ENCODE measurements around the gene EPB41L4B. TPM values are rescaled to one million over a fixed set of nuclear protein-coding genes. Genes with fewer than 3 reads are reported as not detected.
"Not testable (repeated sequence)": the region's sequence is repeated elsewhere in the genome, so short reads cannot be mapped to it uniquely, and the experiment has no call there.

The EPB41L4B gene
- total RNA-seq, 1 donor from 2014 or later: 0.41 TPM

DNA sequence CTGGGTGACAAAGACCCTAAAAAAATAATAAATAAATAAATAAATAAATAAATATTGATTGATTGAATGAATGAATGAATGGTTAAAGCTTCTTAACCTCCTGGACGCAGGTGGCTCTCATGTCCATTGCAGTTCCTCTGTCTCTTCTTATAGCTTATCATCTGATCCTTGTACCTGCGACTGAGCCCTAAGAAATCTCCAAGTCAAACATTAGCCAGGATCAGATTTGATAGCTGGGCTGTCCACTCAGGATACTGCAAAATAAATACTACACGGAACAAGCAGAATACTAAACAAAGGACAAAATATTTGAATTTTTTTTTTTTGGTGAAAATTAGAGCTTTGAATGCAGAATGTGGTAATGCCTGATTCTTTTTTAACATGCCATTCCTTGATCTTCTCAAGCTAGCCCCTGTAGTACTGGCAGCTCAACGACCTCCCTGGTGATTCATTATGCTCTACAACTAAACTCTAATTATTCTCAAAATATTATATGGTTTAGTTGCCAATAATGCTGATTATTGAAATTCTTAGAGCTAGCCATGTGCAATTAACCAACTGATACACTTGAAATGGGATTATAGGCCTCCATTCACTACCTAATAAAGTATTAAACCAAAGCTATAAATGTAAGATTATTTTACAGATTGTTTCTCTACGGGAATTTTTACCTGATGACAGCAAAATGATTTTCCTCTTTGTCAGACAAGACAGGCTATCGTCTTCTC is 191.2 kb downstream of the EPB41L4B start:
- no peak overlapping the region for H3K4me3 Mint-ChIP-seq (ENCODE audit: unreplicated experiment)
- H3K4me1 Mint-ChIP-seq (ENCODE audit: unreplicated experiment): peaks cover 7% of the 10 kb centered on the region
- H3K27ac Mint-ChIP-seq (ENCODE audit: unreplicated experiment): no peak overlapping the region
- no peaks in the 10 kb centered on the region for H3K27me3 Mint-ChIP-seq (ENCODE audit: unreplicated experiment)
- no peak for DNase-seq (ENCODE audit: low spot score)
- TF ChIP-seq CTCF (IDR thresholded peaks at IDR 0.05; ENCODE audit: unreplicated experiment): no peak
- no peaks in the 10 kb centered on the region for H3K36me3 Mint-ChIP-seq (ENCODE audit: low read depth, unreplicated experiment)
- no peaks in the 10 kb centered on the region for H3K9me3 Mint-ChIP-seq (ENCODE audit: unreplicated experiment)

- H3K4me1 Mint-ChIP-seq (ENCODE audit: unreplicated experiment); H3K27me3 Mint-ChIP-seq (ENCODE audit: unreplicated experiment); DNase-seq (ENCODE audit: low spot score); H3K36me3 Mint-ChIP-seq (ENCODE audit: low read depth, unreplicated experiment); H3K27ac Mint-ChIP-seq (ENCODE audit: unreplicated experiment); H3K9me3 Mint-ChIP-seq (ENCODE audit: unreplicated experiment); H3K4me3 Mint-ChIP-seq (ENCODE audit: unreplicated experiment): not testable (repeated sequence)
These were observed 194.2 kb downstream of the EPB41L4B start for GRCh38 chr9:109126671-109127070.

- DNase-seq (ENCODE audit: low spot score): no peak
- Mint-ChIP-seq H3K4me3 (ENCODE audit: unreplicated experiment) (no peak overlapping the region), H3K27me3 (ENCODE audit: unreplicated experiment) (no peaks in the 10 kb centered on the region), H3K4me1 (ENCODE audit: unreplicated experiment) (peaks cover 14% of the 10 kb centered on the region), H3K9me3 (ENCODE audit: unreplicated experiment) (no peaks in the 10 kb centered on the region), H3K27ac (ENCODE audit: unreplicated experiment) (no peak overlapping the region), H3K36me3 (ENCODE audit: low read depth, unreplicated experiment) (no peaks in the 10 kb centered on the region)
- no peak for TF ChIP-seq CTCF (IDR thresholded peaks at IDR 0.05; ENCODE audit: unreplicated experiment)
These were observed 196.7 kb downstream of the EPB41L4B start for GRCh38 chr9:109124121-109124520.

DNA sequence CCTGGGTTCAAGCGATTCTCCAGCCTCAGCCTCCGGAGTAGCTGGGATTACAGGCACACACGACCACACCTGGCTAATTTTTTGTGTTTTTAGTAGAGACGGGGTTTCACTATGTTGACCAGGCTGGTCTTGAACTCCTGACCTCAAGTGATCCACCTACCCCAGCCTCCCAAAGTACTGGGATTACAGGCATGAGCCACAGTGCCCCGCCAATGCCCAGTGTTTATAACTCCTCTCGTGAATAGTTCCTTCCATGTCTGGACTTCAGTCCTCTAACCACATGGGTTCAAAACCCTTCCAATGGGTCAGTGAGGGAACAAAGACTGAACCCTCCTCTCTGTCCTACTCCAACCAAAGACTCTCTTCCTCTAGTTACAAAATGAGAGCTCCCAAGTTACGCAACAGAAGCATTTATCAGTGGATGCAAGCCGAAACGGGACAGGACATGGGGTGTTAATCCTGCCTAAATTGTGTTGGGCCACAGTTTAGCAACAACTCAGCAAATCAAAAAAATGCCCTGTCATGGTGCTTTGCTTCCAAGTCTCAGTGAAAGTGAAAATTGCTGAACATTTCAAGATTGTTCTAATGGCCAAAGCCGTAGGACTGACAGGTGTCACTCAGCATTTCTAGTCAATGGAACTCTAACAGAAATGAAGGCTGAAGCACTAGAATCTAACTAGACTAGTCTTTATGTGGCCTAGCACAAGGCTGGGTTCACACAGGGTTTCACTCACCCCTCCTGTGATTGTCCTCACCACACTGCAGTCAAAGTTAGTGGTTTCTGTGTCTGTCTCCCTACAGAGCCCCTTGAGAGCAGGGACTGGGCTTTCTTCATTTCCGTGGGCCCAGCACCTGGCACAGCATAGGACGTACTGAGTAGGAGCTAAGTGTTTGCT is 197.9 kb downstream of the EPB41L4B start:
- TF ChIP-seq CTCF (IDR thresholded peaks at IDR 0.05; ENCODE audit: unreplicated experiment): no peak
- peaks cover 24% of the 10 kb centered on the region for H3K4me1 Mint-ChIP-seq (ENCODE audit: unreplicated experiment)
- H3K27me3 Mint-ChIP-seq (ENCODE audit: unreplicated experiment): peaks cover 7% of the 10 kb centered on the region
- no peaks in the 10 kb centered on the region for H3K36me3 Mint-ChIP-seq (ENCODE audit: low read depth, unreplicated experiment)
- no peak for DNase-seq (ENCODE audit: low spot score)
- no peak overlapping the region for H3K4me3 Mint-ChIP-seq (ENCODE audit: unreplicated experiment)
- H3K9me3 Mint-ChIP-seq (ENCODE audit: unreplicated experiment): no peaks in the 10 kb centered on the region
- no peak overlapping the region for H3K27ac Mint-ChIP-seq (ENCODE audit: unreplicated experiment)

Other genes with a start within 250 kb of the EPB41L4B start
- gene TMEM245, start 201.1 kb downstream of the EPB41L4B start, total RNA-seq (ENCODE audit: unreplicated experiment): 32.6 TPM
- gene FRRS1L, start 153.8 kb downstream of the EPB41L4B start, total RNA-seq (ENCODE audit: unreplicated experiment): 0.03 TPM
- gene PTPN3, start 177.2 kb upstream of the EPB41L4B start, total RNA-seq (ENCODE audit: unreplicated experiment): 0.62 TPM